NCI-H82 (cell line): ENCODE data around the gene BUD23.
"Not testable (repeated sequence)": the region's sequence is repeated elsewhere in the genome, so short reads cannot be mapped to it uniquely, and the experiment has no call there.

Experiments used
- DNase-seq: peaks from one replicate; lab custom pipeline; 2025; lab: John Stamatoyannopoulos, UW

Gene BUD23

DNA sequence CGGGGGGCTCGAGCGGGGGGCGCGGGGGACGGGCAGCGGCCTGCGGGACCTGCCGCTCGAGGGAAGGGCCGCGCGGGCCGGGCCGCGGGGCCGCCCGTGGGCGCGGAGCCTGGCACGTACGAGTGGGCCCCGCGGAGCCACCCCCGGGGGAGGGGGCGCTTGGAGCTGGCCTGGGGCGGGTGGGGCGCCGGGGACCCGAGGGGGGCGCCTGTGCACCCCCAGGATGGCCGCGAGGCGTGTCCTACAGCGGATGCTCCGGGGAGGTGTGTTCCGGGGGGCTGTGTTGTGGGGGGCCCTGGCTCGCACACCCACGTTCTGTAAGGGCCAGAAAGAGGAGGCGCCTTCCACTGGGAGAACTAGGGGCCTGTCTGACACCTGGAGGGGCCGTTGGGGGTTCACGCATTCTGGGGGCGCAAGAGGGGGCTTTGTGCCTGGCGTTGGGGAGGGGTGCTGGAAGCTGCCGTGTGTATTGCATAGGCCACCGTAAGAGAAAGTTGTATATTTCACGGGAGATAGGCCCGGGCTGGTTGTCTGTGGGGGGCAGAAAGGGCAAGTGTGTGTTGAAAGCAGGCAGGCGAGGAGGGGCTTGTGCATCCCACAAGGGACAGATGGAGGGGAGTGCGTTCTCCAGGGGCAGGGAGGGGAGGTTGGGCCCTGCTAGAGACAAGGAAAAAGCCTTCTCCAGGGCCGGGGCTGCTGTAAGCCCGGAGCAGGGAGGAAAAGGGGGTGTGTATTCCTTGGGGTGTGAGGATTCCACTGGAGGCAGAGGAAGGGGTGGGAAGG is 15.1 kb upstream of the BUD23 start:
- peak; percentile 87 for DNase-seq

DNA sequence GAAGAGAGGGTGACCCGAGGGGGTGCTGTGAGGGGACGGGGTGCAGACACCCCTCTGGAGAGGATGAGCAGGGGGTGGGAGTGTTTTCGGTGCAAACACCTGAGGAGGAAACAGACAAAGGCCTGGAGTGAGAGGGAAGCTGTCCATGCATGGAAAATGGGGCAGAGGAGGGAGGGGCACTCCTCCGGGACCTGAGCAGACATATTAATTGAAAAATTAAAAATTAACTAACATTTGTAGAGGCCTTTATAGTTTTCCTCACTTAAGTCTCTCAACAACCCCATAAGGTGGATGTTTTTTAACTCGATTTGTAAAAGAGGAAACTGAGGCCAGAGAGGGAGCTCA is 14.5 kb upstream of the BUD23 start:
- DNase-seq: no peak

DNA sequence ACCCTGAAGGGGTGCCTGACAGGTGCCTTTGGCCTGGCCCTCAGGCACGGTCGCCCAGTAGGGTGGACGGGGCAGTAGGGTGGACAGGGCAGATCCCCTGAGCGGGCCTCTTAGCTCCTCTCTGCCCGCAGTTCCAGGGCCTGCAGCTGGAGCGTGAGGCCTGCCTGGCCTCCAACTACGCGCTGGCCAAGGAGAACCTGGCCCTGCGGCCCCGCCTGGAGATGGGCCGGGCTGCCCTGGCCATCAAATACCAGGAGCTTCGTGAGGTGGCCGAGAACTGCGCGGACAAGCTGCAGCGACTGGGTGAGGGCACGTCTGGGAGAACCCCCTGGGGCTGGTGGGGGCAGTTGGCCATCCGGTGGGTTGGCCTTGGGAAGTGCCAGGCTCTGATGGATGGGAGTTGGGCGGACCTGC is 14.1 kb upstream of the BUD23 start:
- DNase-seq: no peak

DNA sequence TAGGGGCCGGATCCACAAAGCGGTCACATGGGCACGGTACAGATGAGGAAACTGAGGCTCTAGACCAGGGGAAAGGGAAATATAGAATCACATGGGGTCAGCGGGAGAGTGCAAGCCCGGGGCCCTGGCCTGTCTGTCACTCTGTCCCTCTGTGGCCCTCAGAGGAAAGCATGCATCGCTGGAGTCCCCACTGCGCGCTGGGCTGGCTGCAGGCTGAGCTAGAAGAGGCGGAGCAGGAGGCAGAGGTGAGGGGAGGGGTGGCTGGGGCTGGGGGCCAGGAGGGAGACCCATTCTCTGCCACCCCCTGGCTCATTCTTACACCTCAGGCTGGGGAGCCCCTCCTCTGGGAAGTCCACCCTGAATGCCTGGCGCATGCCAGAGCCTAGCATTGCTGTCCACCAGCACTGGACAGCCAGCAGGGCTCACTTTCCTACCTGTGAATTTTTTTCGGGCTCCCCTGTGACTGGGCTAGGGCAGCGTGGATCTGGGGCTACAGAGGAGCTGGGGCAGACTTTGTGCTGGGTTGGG is 13.5 kb upstream of the BUD23 start:
- DNase-seq: no peak

DNA sequence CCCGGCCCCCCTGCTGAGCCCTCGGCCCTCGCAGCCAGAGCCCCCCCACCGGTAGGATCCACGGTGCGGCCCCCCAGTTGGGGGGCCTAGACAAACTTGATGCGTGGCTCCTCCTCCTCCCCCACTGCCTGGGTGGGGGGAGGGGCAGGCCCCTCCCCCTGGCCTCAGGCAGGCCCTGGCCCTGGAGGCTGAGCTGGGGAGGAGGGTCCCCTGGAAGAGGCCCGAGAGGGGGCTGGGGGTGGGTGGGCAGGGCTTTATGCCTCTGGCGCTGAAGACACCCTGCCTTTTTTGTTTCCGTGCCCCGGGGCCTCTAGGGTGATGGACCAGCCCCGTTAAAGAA is 12.1 kb upstream of the BUD23 start:
- no peak for DNase-seq

DNA sequence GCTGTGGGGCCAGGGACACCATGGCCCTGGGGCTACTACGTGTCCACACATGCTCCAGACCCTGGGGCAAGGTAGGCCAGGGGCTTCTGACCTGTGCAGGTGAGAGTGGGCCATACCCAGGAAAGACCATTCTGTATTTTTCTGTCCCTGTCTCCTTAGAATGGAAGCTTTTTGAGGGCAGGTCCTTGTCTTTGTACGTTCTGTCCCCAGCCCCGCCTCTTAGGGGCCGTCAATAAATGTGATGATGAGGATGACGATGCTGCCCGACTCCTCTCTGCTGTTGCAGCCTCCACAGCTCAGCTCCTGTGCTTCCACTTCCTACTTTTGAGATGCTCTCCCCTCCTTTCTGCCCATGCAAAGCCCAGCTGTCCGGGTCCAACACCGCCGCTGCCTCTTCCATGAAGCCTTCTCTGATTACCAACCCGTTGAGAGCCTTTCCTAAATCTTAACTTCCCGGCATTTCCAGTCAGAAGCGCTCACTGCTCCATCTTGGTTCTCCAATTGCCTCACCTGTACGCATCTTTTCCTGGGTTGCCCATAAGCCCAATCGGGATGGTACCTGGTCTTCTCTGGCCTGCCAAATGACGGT is 11.4 kb upstream of the BUD23 start:
- no peak for DNase-seq

DNA sequence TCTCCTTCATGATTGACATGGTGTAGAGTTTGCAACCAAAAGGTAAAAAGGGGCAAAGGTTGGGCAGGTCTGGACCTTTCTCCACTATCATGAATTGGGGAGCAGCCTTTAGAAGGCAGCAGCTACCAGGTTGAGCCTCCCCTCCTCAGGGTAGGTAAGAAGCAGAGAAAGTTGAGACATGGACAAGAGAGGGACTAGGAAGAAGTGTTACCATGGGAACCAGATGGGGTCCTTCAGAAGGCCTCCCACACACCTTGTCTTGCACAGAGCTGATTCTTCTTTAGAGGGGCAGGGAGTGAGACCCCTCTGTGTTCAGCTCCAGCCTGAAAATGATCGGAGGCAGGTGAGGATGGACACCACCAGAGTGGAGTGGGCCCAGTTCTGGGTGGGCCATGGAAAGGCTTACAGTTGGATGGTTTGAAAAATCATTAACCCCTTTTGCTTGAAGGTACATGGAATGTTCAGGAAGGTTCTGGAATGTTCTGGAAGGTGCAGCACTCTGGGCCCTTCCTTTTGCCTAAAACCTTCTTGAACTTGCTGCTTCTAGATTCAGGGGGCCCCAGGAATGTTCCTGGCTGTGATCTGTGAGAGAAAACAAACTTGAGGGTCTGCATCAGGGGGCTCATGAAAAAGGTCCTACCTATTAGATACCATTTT is 8.8 kb upstream of the BUD23 start:
- no peak for DNase-seq

DNA sequence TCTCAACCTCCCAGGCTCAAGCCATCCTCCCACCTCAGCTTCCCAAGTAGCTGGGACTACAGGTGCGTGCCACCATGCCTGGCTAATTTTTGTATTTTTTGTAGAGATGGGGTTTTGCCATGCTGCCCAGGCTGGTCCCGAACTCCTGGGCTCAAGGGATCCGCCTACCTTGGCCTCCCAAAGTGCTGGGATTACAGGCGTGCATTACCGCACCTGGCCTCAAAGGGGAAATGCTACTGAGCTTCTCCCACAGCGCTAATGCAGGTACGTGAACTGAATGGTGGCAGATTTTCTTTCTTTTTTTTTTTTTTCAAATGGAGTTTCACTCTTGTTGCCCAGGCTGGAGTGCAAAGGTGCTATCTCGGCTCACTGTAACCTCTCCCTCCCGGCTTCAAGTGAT is 7.3 kb upstream of the BUD23 start:
- not testable (repeated sequence) for DNase-seq

DNA sequence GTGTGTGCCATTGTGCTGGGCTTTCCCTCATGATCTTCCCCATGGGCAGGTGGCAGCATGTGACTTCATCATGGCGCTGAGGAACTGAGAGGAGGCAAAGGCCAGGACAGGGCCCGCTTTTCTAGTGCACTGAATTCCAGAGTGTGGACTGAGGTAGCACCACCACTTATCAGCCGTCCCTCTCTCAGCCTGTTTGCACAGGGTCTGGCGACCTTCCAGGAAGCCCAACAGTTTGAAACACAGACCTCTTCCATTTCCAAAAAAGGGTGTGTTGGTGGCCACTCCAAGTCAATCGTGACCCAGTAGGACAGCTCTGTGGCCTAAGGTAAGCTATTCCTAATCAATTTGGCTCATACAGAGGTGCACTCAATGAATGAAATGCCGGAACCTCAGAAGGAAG is 4.5 kb upstream of the BUD23 start:
- no peak for DNase-seq

DNA sequence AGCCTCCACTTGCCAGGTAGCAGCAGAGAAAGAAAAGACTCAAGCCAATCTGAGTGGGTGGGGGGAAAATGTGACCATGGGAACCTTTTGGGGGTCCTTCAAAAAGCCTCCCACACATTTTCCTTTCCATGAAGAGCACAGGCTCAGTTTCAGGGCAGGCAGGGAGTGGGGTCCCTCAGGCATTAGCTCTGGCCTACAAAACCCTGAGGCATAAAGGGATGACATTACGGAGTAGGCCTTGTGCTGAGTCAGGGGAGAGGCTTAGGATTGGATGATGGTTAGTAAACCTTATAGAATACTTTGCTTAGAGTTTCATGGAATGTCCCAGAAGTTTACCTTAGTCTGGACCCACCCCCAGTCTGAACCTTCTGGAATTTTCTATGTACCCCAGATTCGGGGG is 3.7 kb upstream of the BUD23 start:
- DNase-seq: no peak

DNA sequence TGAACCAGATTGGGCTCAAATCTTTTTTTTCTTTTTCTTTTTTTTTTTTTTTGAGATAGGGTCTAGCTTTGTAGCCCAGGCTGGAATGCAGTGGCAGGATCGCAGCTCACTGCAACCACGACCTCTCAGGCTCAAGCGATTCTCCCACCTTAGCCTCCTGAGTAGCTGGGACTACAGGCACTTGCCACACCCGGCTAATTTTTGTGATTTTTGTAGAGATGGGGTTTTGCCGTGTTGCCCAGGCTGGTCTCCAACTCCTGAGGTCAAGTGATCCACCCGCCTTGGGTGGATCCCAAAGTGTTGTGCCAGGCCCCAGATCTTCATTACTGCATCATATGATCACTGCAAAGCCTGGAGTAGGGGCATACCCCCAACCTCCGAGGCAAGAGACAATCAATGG is 2.9 kb upstream of the BUD23 start:
- no peak for DNase-seq

DNA sequence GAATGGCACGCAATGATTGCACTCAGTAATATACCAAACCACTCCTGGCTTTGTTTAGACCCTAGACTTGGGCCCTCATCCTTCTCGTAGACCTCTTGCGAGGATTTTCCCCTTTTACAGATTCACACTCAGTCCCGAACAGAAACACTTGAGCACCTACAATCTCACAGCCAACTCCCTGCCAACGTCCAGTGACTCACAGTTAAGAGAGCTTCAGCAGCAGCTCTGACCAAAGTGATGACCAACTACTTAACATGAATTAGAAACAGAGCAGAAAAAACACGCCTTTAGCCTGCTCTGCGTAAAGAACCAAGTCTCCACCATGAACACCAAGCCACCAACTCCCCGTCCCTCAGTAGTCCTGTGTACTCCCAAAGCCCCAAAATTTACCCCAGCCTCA is 2.4 kb upstream of the BUD23 start:
- DNase-seq: no peak

DNA sequence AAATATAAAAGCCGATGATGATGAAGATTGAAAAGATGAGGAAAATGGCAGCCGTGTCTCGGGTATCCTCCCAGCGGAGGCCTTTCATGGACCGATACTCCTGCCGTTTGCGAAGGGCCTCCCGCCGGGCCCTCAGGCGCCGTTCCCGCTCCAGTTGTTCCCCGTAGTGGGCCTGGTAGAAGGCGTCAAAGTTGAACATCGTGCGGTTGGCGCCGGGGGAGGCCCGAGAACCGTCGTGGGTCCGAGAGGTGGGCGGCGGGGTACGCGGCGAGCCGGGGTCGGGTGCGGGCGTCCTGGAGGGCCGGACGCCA is 697 bp upstream of the BUD23 start:
- DNase-seq: no peak

DNA sequence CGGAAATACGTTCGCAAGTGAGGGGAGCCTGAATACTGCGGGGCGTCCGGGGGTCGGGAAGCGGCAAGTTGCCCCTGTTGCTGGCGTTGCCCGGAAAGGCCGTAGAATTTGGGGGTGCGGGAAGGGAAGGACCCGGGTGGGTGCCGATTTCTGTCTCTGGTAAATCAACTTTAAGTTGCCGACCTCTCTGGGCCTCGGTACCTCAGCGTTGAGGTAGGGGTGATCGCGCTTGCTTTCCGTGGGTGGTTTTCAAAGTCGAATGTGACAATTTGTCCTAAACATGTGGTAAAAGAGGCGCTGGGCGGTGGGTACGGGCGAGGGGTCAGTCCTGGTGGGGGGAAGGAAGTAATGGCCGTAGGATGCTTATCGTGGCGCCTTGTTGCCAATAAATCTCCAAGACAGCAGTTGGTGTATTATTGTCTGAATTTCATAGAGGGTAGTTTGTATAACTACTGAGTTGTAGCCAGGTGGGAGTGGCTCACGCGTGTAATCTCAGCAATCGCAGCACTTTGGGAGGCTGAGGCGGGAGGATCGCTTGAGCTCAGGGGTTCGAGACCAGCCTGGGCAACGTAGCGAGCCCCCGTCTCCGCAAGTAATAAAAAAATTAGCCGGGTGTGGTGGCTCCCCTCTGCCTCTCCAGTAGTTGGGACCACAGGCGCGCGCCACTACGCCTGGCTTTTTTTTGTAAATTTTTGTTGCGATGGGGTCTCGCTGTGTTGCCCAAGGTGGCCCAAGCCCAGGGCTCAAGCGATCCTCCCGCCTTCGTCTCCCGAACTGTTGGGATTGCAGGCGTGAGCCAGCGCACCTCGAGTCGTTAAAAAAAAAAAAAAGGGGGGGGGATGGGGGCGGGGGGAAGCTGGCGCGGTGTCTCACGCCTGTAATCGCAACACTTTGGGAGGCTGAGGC is 644 bp downstream of the BUD23 start:
- DNase-seq: no peak

DNA sequence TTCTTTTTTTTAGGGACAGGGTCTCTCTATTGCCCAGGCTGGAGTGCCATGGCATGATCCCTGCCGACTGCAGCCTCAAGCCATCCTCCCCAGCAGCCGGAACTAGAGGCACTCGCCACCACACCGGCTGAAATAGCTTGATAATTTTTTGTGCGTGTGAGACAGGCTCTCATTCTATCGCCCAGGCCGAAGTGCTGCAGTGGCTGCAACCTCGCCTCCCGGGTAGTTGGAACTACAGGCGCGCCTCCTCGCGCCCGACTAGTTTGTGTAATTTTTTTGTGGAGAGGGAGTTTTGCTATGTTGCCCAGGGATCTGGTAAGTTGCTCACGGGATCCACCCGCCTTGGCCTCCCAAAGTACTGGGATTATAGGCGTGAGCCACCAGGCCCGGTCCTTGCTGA is 1.9 kb downstream of the BUD23 start:
- no peak for DNase-seq

DNA sequence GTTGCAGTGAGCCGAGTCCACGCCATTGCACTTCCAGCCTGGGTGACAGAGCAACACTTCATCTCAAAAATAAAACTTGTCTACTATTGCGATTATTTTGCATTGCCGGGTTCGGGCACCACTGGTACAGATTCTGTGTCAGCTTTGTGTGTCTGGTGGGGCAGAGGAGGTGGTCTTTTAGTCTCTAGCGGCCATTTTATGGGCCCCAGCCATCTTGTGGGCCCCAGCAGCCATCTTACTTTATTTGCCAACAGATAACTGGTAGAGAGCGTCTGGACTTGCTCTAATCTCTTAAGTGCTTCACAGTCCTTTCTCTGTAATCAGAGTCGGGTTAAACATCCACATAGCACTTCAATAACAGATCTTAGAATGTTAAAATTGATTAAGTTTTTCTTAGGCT is 4.9 kb downstream of the BUD23 start:
- DNase-seq: no peak

DNA sequence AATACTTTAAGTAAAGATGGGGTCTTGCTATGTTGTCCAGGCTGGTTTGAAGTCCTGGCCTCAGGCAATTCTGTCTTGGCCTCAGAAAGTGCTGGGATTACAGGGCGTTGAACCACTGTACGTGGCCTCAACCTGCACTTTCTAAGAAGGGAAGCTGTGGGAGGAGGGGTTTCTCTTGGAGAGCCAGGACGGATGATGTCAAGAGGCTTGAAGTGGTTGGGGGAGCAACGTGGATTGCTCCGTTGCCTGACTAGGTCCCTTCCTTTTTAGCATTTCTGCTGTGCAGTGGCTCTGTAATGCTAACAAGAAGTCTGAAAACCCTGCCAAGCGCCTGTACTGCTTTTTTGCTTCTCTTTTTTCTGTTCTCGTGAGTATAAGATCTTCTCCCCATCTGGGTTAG is 7.2 kb downstream of the BUD23 start:
- DNase-seq: no peak

DNA sequence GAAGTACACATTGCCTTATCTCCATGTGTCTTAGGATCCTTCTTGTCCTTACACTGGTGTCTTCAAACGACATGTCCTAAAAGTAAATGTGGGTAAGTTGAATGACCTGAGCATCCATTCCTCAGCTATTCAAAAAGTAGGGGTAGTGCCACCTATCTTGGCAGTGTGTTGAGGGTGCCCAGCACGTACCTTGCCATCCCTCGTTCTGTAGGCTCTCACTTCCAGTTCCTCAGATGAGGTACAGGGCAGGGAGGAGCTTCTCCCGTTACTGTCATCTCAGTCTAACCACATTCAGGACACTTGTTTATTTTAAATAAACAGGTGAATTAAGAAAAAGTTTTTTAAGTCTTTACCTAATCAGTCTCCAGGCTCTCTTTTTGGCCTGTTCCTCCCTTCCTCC is 13.0 kb downstream of the BUD23 start:
- DNase-seq: no peak

DNA sequence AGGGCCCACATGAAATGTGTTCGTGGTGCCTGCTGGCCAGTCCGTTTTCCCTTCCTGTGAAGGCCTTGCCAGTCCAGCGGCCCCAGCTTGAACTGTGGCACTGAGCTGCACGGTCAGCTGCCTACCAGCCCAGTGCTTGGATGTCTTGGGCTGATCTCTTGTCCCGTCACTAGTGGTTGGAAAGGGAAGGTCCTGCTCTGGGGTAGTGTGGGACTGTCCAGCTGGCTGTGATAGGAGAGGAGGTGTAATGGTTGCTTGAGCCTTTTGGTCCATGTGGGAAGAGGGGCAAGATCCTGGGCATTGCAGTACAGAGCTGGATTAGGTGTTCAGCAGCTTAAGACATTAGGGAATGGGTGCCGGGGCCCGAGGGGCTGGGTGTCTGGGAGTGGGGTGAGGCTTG is 15.0 kb downstream of the BUD23 start:
- DNase-seq: no peak

DNA sequence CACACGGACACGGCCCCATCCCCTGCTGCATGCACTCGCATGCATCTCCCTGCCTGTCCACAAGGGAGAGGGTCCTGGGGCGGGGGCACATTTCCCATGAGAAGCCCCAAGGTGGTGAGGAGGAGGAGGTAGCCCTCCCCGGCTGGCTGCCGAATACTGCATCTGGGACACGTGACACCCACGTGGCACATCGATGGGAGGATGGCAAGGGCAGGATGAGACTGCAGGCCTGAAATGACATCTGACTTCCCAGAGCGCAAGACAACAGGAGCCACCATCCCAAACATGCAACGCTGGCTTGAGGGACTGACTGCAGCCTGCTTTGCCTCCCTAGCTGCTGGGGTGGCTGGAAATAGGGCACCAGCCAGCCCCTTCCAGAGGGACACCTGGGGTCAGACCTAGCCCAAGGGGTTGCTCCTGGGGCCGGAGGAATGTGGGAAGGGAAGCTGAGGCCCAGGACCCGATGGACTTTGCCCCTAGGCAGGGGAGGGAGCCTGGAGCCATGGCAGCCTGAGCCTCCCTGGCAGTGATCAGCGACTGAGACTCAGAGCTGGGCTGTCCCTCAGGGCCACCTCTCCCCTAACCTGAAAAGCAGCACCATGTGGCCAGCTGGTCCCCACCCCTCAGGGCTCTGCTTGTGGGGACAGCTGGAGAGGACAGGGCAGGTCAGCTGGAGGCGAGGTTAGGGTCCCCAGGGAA is 16.1 kb downstream of the BUD23 start:
- no peak for DNase-seq

DNA sequence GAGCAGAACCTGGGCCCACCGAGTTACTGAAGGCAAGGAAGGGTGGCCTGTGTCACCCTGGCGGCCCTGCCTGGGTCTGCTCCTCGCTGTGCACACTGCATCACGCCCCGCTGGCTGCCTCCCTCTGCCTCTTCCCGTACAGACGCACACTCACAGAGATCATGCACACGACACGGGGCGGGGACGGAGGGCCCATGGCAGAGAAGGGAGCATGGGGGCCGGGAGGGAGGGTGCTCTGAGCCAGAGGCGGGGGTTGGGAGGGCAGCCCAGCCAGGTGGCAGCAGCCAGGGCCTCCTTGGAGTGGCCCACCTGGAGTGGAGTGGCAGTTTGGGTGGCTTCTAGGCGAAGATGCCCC is 16.6 kb downstream of the BUD23 start:
- no peak for DNase-seq

DNA sequence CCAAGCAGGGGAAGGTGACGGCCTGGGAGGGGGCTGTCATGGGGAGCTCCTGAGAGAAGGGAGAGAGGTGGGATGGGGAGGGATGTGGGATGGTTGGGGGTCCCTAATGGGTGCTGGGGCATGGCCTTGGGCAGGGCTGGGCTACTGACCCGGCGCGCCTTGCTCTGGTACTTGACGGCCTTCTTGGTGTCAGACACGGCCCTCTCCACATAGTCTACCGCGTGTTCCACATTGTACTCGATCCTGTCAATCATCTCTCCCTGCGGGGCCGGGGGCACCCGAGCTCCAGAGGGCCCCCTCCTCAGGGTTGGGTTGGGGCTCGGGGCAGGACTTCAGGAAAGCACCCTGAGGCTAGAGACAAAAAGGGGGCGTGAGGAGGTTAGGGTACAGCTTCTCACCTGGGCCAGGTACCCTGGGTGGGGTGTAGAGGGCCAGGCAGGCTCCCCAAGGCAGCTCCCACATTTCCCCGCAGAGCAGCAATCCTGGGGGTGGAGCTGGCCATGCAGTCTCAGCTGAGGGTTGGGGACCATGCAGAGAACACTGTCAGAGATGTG is 17.3 kb downstream of the BUD23 start:
- DNase-seq: no peak
